ENCODE measurements around the gene MAP4K5.

The MAP4K5 gene

GRCh38 chr14:50410921-50411320, 121.4 kb downstream of the MAP4K5 start:
- no peak overlapping the region for H3K4me3 ChIP-seq (ENCODE audit: low read depth, low read length)
- TF ChIP-seq, protein P1, sequence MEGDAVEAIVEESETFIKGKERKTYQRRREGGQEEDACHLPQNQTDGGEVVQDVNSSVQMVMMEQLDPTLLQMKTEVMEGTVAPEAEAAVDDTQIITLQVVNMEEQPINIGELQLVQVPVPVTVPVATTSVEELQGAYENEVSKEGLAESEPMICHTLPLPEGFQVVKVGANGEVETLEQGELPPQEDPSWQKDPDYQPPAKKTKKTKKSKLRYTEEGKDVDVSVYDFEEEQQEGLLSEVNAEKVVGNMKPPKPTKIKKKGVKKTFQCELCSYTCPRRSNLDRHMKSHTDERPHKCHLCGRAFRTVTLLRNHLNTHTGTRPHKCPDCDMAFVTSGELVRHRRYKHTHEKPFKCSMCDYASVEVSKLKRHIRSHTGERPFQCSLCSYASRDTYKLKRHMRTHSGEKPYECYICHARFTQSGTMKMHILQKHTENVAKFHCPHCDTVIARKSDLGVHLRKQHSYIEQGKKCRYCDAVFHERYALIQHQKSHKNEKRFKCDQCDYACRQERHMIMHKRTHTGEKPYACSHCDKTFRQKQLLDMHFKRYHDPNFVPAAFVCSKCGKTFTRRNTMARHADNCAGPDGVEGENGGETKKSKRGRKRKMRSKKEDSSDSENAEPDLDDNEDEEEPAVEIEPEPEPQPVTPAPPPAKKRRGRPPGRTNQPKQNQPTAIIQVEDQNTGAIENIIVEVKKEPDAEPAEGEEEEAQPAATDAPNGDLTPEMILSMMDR (IDR thresholded peaks at IDR 0.05; ENCODE audit: insufficient read depth, low read depth, low read length, missing control alignments) = no peak
- DNase-seq (ENCODE audit: low read depth) = no peak

GRCh38 chr14:50410071-50410470, 122.3 kb downstream of the MAP4K5 start:
- no peak overlapping the region for H3K4me3 ChIP-seq (ENCODE audit: low read depth, low read length)
- DNase-seq (ENCODE audit: low read depth) = no peak
- TF ChIP-seq, protein P1 (IDR thresholded peaks at IDR 0.05; ENCODE audit: insufficient read depth, low read depth, low read length, missing control alignments) = no peak

- TF ChIP-seq, protein P1 (IDR thresholded peaks at IDR 0.05; ENCODE audit: insufficient read depth, low read depth, low read length, missing control alignments) = no peak
- no peak overlapping the region for H3K4me3 ChIP-seq (ENCODE audit: low read depth, low read length)
- DNase-seq (ENCODE audit: low read depth) = no peak
These were observed 125.1 kb downstream of the MAP4K5 start for GRCh38 chr14:50407111-50407812.

- TF ChIP-seq, protein P1 (IDR thresholded peaks at IDR 0.05; ENCODE audit: insufficient read depth, low read depth, low read length, missing control alignments) = no peak
- DNase-seq (ENCODE audit: low read depth) = peak; percentile 35
- no peak overlapping the region for H3K4me3 ChIP-seq (ENCODE audit: low read depth, low read length)
These were observed 128.9 kb downstream of the MAP4K5 start for GRCh38 chr14:50403419-50403818.

- DNase-seq (ENCODE audit: low read depth) = no peak
- H3K4me3 ChIP-seq (ENCODE audit: low read depth, low read length) = no peak overlapping the region
- TF ChIP-seq, protein P1 (IDR thresholded peaks at IDR 0.05; ENCODE audit: insufficient read depth, low read depth, low read length, missing control alignments) = no peak
These were observed 129.4 kb downstream of the MAP4K5 start for GRCh38 chr14:50402965-50403364.

DNA sequence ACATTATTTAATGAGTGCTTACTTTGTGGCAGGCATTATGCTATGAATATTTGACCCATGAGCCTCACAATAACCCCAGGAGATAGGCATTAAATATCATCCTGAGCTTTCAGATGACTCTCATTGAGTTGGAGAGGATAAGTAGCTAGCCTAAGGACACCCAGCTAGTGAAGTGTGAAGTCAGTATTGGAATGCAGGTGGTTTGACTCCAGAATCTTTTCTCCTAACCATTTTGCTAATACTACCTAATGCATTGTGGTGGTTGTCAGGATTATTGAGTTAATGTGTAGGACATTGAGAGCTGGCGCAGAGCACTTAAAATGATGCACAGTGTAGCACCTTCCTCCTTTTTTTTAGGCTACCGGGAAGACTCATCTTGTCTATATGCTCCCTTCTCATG, 131.9 kb downstream of the MAP4K5 start:
- DNase-seq (ENCODE audit: low read depth) = no peak
- H3K4me3 ChIP-seq (ENCODE audit: low read depth, low read length) = no peak overlapping the region
- TF ChIP-seq, protein P1 (IDR thresholded peaks at IDR 0.05; ENCODE audit: insufficient read depth, low read depth, low read length, missing control alignments) = no peak
